GM12874 (cell line): ENCODE measurements around the gene MIF4GD.

Experiments
- CTCF ChIP-seq: IDR thresholded peaks from 2 replicates; pipeline ENCODE4 v1.5.1; 2011; ENCODE audit warnings: low read depth, mild to moderate bottlenecking, control low read depth, low read length, moderate library complexity; ENCODE audit not compliant: insufficient read depth

The MIF4GD gene

GRCh38 chr17:75261336-75262111 lies 9.5 kb downstream of the MIF4GD start, which contains the start of the genes GGA3 and MRPS7:
Gene GGA3 (minus strand): TSS chr17:75261606. CDS start chr17:75261587, 19 bp downstream.
Gene MRPS7 (plus strand): TSS chr17:75261879. CDS start chr17:75261901, 22 bp downstream.
- TF ChIP-seq CTCF = no peak

GRCh38 chr17:75260641-75261335 lies 10.2 kb downstream of the MIF4GD start:
- 0 out of 2 replicates have a peak, but pooled peaks have one; percentile 24 for TF ChIP-seq CTCF

GRCh38 chr17:75252039-75252816 lies 18.8 kb downstream of the MIF4GD start:
- TF ChIP-seq CTCF = no peak

GRCh38 chr17:75250009-75250471 lies 21.0 kb downstream of the MIF4GD start:
- TF ChIP-seq CTCF = no peak

GRCh38 chr17:75249564-75249963 lies 21.5 kb downstream of the MIF4GD start:
- TF ChIP-seq CTCF = no peak

- no peak for TF ChIP-seq CTCF
Observed at GRCh38 chr17:75246404-75246803, 24.6 kb downstream of the MIF4GD start.

GRCh38 chr17:75245011-75245410 lies 26.0 kb downstream of the MIF4GD start:
- TF ChIP-seq CTCF = no peak
